GM23338 (cell line): ENCODE results near the gene RASL10B. TPM values are rescaled to one million over a fixed set of nuclear protein-coding genes. Genes with fewer than 3 reads are reported as not detected.

Experiments used
- ATAC-seq: fragments of 200-7000 bp; cut with Tn5 transposase; 3 replicates; pipeline ENCODE4 v1.9.1; 2020
- DNase-seq: peaks from one replicate; pipeline ENCODE4 v3.0.0-alpha.2; 2015; ENCODE audit warnings: low spot score
- H2AFZ ChIP-seq: fragments of 200-600 bp; sonication (generic); 2 replicates; pipeline ENCODE4 v1.8.0; 2016; ENCODE audit warnings: antibody characterized with exemption, mild to moderate bottlenecking, moderate library complexity
- H3F3A ChIP-seq: fragments of 200-600 bp; sonication (generic); replicated peaks from 2 replicates; pipeline ENCODE4 v1.8.0; 2017; ENCODE audit warnings: antibody characterized with exemption, mixed run types, low read depth
- H3K27ac ChIP-seq: fragments of 200-600 bp; sonication (generic); 2 replicates; pipeline ENCODE4 v1.6.1; 2016; ENCODE audit warnings: low read depth
- H3K27me3 ChIP-seq: fragments of 200-600 bp; sonication (generic); 2 replicates; pipeline ENCODE4 v1.8.0; 2016; ENCODE audit warnings: mild to moderate bottlenecking, mixed run types, moderate library complexity; ENCODE audit not compliant: insufficient read depth
- H3K36me3 ChIP-seq: fragments of 200-600 bp; sonication (generic); 2 replicates; pipeline ENCODE4 v1.8.0; 2016; ENCODE audit warnings: mild to moderate bottlenecking; ENCODE audit not compliant: insufficient read depth
- H3K4me1 ChIP-seq: fragments of 200-600 bp; sonication (generic); 2 replicates; pipeline ENCODE4 v1.8.0; 2016; ENCODE audit warnings: mild to moderate bottlenecking, moderate library complexity; ENCODE audit not compliant: insufficient read depth
- H3K4me2 ChIP-seq: fragments of 200-600 bp; sonication (generic); 2 replicates; pipeline ENCODE4 v1.7.1; 2017; ENCODE audit warnings: mixed run types
- H3K4me3 ChIP-seq: fragments of 200-600 bp; sonication (generic); 2 replicates; pipeline ENCODE4 v1.6.1; 2016; ENCODE audit warnings: mixed run types
- H3K79me2 ChIP-seq: fragments of 200-600 bp; sonication (generic); replicated peaks from 2 replicates; pipeline ENCODE4 v1.8.0; 2017; ENCODE audit warnings: mild to moderate bottlenecking; ENCODE audit not compliant: insufficient read depth
- H3K9me2 ChIP-seq: fragments of 200-600 bp; sonication (generic); 2 replicates; pipeline ENCODE4 v1.8.0; 2017; ENCODE audit not compliant: insufficient read depth
- H4K20me1 ChIP-seq: fragments of 200-600 bp; sonication (generic); replicated peaks from 2 replicates; pipeline ENCODE4 v1.8.0; 2017; ENCODE audit warnings: mild to moderate bottlenecking; ENCODE audit not compliant: insufficient read depth
- H3K27ac Mint-ChIP-seq: 2 replicates; pipeline ENCODE4 v1.8.0; 2020; ENCODE audit warnings: inconsistent platforms, mild to moderate bottlenecking, moderate library complexity, mixed read lengths
- H3K27me3 Mint-ChIP-seq: 3 replicates; pipeline ENCODE4 v1.8.0; 2022; ENCODE audit warnings: low read depth, mild to moderate bottlenecking, moderate library complexity, mixed read lengths, inconsistent platforms; ENCODE audit not compliant: insufficient read depth, poor library complexity
- H3K36me3 Mint-ChIP-seq: 3 replicates; pipeline ENCODE4 v1.8.0; 2021; ENCODE audit warnings: low read depth, mild to moderate bottlenecking, inconsistent platforms, moderate library complexity, mixed read lengths
- H3K4me1 Mint-ChIP-seq: 3 replicates; pipeline ENCODE4 v1.8.0; 2020; ENCODE audit warnings: mild to moderate bottlenecking, inconsistent platforms, mixed read lengths
- H3K4me3 Mint-ChIP-seq: 3 replicates; pipeline ENCODE4 v1.8.0; 2021; ENCODE audit warnings: moderate library complexity, mild to moderate bottlenecking, inconsistent platforms, mixed read lengths
- H3K9me3 Mint-ChIP-seq: 3 replicates; pipeline ENCODE4 v1.8.0; 2020; ENCODE audit warnings: moderate library complexity, mild to moderate bottlenecking, inconsistent platforms, mixed read lengths
- CREB1 ChIP-seq: fragments of 250-450 bp; sonication (Bioruptor Pico); IDR thresholded peaks from 2 replicates; pipeline ENCODE4 v1.5.0; 2020; ENCODE audit warnings: low read depth, mild to moderate bottlenecking, moderate library complexity
- EZH2 ChIP-seq: fragments of 200-600 bp; sonication (generic); IDR thresholded peaks from one replicate; pipeline ENCODE4 v1.8.0; 2017; ENCODE audit warnings: antibody characterized with exemption, mild to moderate bottlenecking, low read depth; ENCODE audit not compliant: unreplicated experiment
- EZH2phosphoT487 ChIP-seq: fragments of 200-600 bp; sonication (generic); IDR thresholded peaks from one replicate; pipeline ENCODE4 v1.8.1; 2018; ENCODE audit warnings: antibody characterized with exemption; ENCODE audit not compliant: unreplicated experiment
- JUNB ChIP-seq: IDR thresholded peaks from one replicate; pipeline ENCODE4 v1.6.1; 2016; ENCODE audit warnings: antibody characterized with exemption; ENCODE audit not compliant: unreplicated experiment
- NANOG ChIP-seq: IDR thresholded peaks from 2 replicates; pipeline ENCODE4 v1.6.1; 2016; ENCODE audit warnings: antibody characterized with exemption, borderline replicate concordance
- POLR2AphosphoS5 ChIP-seq: IDR thresholded peaks from 2 replicates; pipeline ENCODE4 v1.6.1; 2016; ENCODE audit warnings: antibody characterized with exemption, low read depth
- STAT1 ChIP-seq: IDR thresholded peaks from one replicate; pipeline ENCODE4 v1.6.1; 2016; ENCODE audit warnings: antibody characterized with exemption; ENCODE audit not compliant: unreplicated experiment
- ZNF114 ChIP-seq: fragments of 250-450 bp; sonication (Bioruptor Pico); IDR thresholded peaks from 2 replicates; pipeline ENCODE4 v1.5.0; 2020; ENCODE audit warnings: mild to moderate bottlenecking, moderate library complexity
- ZNF331 ChIP-seq: fragments of 250-450 bp; sonication (Bioruptor Pico); IDR thresholded peaks from 2 replicates; pipeline ENCODE4 v1.5.0; 2020; ENCODE audit warnings: low read depth, mild to moderate bottlenecking, moderate library complexity
- ZNF462 ChIP-seq: fragments of 250-450 bp; sonication (Bioruptor Pico); IDR thresholded peaks from 2 replicates; pipeline ENCODE4 v1.5.0; 2020; ENCODE audit warnings: mild to moderate bottlenecking, moderate library complexity
- polyA plus RNA-seq: library from polyadenylated mRNA; unstranded; fragments of >200 nt; fragmentation: Nextera tagmentation; extraction: Ambion mirVana; gene quantifications from 2 replicates; pipeline ENCODE4 v1.2.1, GENCODE V29; 2016
- total RNA-seq: library from RNA; depleted of rRNA; stranded (reverse); fragments of >200 nt; shearing (Covaris generic); gene quantifications from 2 replicates; pipeline ENCODE4 v1.2.3, GENCODE V29; 2014
- TF ChIP-seq, protein P1 (sequence below): IDR thresholded peaks from one replicate; pipeline ENCODE4 v1.6.1; 2018; ENCODE audit warnings: antibody characterized with exemption; ENCODE audit not compliant: unreplicated experiment

RASL10B gene
- total and polyA plus RNA-seq, 2 experiments from 2014 or later: 7.1 to 26.2 TPM

DNA sequence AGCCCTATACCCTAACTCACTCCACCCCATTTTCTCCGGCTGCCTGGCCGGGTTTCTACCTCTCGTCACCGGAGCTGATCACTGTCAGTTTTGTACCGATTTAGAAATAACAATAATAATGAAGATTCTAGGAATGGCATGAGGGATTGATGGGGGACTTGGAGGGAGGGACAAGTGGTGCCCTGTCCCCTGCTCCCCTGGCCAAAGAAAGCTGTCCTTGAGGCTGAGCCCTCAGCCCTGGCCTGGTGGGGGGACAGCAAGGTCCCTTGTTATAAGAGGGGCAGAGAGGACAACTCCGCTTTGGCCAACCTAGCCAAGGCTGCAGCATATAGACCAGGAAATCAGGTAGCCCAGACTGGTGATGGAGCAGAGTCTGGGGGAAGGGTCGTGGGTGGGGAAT is 11.1 kb downstream of the RASL10B start (continued):
- TF ChIP-seq EZH2phosphoT487 (no peak), ZNF331 (CRISPR knock-in tag) (no peak), STAT1 (no peak)

DNA sequence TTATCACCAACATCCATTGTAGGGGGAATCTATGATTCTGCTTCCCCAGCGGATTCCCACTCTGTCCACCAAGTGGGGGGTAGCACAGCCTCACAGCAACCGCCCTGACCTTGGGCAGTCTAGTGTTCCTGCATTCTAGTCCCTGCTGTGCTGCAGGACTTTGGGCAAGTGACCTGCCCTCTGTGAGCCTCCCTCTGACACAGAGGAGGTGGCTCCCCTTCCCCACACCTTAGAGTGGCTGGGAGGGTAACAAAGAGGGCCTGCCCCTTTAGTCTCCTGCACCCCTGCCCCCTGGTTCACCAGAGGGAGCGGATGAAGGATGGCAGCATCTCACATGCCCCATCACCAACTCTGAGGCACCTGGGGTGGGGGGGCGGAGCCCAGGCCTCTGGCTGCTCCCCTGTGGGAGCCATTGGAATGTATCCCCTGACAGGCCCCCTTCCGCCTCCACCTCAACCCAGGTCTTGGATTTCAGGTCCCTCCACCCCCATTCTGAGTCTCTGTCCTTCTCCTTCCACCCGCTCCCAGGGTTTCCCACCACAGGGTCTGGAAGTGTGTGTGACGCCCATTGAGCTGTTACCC is 11.5 kb downstream of the RASL10B start:
- DNase-seq (no peak), ATAC-seq (no peak)
- H3K27ac Mint-ChIP-seq: no peak overlapping the region
- Histone ChIP-seq H3K9me2 (peaks cover 6% of the 10 kb centered on the region; the same call in 1 of the 2 replicates), H3K79me2 (no peaks in the 10 kb centered on the region), H3K4me1 (peaks cover 4% of the 10 kb centered on the region; the same call in 1 of the 2 replicates), H3F3A (peaks cover 8% of the 10 kb centered on the region; the same call in 1 of the 2 replicates), H3K27ac (no peak overlapping the region), H3K36me3 (no peaks in the 10 kb centered on the region), H2AFZ (no peak overlapping the region), H3K4me3 (no peak overlapping the region), H4K20me1 (no peaks in the 10 kb centered on the region; the same call in 1 of the 2 replicates), H3K27me3 (peaks cover 55% of the 10 kb centered on the region), H3K4me2 (no peak overlapping the region)
- TF ChIP-seq, protein P1, sequence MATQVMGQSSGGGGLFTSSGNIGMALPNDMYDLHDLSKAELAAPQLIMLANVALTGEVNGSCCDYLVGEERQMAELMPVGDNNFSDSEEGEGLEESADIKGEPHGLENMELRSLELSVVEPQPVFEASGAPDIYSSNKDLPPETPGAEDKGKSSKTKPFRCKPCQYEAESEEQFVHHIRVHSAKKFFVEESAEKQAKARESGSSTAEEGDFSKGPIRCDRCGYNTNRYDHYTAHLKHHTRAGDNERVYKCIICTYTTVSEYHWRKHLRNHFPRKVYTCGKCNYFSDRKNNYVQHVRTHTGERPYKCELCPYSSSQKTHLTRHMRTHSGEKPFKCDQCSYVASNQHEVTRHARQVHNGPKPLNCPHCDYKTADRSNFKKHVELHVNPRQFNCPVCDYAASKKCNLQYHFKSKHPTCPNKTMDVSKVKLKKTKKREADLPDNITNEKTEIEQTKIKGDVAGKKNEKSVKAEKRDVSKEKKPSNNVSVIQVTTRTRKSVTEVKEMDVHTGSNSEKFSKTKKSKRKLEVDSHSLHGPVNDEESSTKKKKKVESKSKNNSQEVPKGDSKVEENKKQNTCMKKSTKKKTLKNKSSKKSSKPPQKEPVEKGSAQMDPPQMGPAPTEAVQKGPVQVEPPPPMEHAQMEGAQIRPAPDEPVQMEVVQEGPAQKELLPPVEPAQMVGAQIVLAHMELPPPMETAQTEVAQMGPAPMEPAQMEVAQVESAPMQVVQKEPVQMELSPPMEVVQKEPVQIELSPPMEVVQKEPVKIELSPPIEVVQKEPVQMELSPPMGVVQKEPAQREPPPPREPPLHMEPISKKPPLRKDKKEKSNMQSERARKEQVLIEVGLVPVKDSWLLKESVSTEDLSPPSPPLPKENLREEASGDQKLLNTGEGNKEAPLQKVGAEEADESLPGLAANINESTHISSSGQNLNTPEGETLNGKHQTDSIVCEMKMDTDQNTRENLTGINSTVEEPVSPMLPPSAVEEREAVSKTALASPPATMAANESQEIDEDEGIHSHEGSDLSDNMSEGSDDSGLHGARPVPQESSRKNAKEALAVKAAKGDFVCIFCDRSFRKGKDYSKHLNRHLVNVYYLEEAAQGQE: no peak
- TF ChIP-seq CREB1 (CRISPR knock-in tag): no peak
- no peak for TF ChIP-seq ZNF331 (CRISPR knock-in tag)
- TF ChIP-seq POLR2AphosphoS5: no peak
- TF ChIP-seq NANOG: no peak
- no peak for TF ChIP-seq ZNF114 (CRISPR knock-in tag)
- TF ChIP-seq JUNB: no peak
- no peak for TF ChIP-seq STAT1
- TF ChIP-seq ZNF462 (CRISPR knock-in tag): no peak
- no peak for TF ChIP-seq EZH2
- TF ChIP-seq EZH2phosphoT487: no peak
- H3K36me3 Mint-ChIP-seq: 0 out of 3 replicates have a peak, but pooled peaks cover 8% of the 10 kb centered on the region
- peaks cover 13% of the 10 kb centered on the region for H3K4me1 Mint-ChIP-seq
- peaks cover 12% of the 10 kb centered on the region; the same call in 2 of the 3 replicates for H3K9me3 Mint-ChIP-seq
- H3K4me3 Mint-ChIP-seq: no peak overlapping the region; the same call in 2 of the 3 replicates
- H3K27me3 Mint-ChIP-seq: peaks cover 30% of the 10 kb centered on the region
